ENCODE measurements around the gene ZSWIM5.

DNA sequence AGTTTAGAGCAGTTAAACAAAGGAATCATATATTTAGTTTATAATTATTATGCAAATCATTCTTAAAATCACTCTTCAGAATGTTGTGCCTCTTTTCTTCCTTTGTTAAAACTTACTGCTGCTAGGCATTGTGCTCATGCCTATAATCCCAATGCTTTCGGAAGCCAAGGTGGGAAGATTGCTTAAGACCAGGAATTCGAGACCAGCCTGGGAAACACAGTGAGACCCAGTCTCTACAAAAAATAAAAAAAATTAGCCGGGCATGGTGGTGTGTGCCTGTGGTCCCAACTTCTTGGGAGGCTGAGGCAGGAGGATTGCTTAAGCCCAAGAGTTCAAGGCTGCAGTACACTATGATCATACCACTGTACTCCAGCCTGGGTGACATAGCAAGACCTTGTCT, 33.6 kb downstream of the ZSWIM5 start:
- TF ChIP-seq POLR2A (IDR thresholded peaks at IDR 0.05; ENCODE audit: low read depth, low read length) (no peak), POLR2AphosphoS5 (IDR thresholded peaks at IDR 0.05; ENCODE audit: low read depth, low read length) (no peak), TAF1 (IDR thresholded peaks at IDR 0.05; ENCODE audit: borderline replicate concordance, low read depth, low read length) (no peak)

All from GM12892 (cell line).